ENCODE data around the gene ZNF280D. TPM values are rescaled to one million over a fixed set of nuclear protein-coding genes. Genes with fewer than 3 reads are reported as not detected.

ZNF280D gene
- polyA plus RNA-seq, 1 donor from 2014 or later, result 35.4 TPM

DNA sequence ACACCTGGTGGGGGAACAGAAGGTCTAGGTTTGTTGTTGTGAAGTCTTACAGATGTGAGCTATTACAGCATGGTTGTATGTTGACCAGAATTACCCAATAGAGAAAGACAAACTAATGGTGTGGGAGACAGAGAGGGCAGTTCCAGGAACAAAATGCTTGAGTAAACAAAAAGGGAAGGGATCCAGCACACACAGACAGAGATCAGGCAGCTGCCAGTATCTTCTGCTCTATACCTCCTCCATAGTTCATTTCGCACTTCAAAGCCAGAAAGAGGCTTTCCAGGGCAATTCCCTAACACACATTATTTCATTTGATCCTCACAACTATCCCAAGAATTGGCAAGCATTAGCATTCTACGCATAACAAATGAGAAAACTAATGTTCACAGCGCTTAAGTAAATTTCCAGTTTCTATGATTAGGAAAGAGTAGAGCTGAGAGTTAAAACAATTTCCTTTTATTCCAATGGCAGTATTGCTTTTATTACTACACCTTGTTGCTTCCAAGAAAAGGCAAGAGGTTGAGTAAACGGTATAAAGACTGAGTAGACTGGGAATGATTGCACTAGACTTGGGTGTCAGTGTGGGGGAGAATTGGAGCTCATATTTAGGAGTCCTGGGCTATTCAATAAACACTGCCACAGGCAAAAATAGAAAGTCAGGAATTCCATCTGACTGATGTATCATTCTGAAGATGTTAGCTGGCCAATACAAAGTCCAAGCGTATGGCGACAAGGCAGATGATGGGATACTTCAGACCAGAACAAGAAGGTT lies 39.7 kb upstream of the ZNF280D start:
- Histone ChIP-seq H4K20me1 (ENCODE audit: insufficient read depth) (no peaks in the 10 kb centered on the region), H2AFZ (ENCODE audit: low read depth, low read length) (no peak overlapping the region), H3K27ac (ENCODE audit: low read length) (no peak overlapping the region), H3K4me2 (ENCODE audit: low read length) (no peak overlapping the region), H3K9ac (ENCODE audit: low read length) (no peak overlapping the region), H3F3A (ENCODE audit: insufficient read depth, low read length, poor library complexity, severe bottlenecking) (no peaks in the 10 kb centered on the region), H3K9me3 (ENCODE audit: low read length) (no peaks in the 10 kb centered on the region), H3K9me2 (ENCODE audit: insufficient read depth, low read length) (no peaks in the 10 kb centered on the region), H3K79me2 (replicated peaks; ENCODE audit: insufficient read depth, low read length) (no peaks in the 10 kb centered on the region), H3K36me3 (ENCODE audit: insufficient read depth, low read length) (no peaks in the 10 kb centered on the region), H3K4me3 (ENCODE audit: low read length) (no peak overlapping the region), H3K27me3 (ENCODE audit: insufficient read depth, low read depth, low read length) (no peaks in the 10 kb centered on the region)
- TF ChIP-seq, protein P1, sequence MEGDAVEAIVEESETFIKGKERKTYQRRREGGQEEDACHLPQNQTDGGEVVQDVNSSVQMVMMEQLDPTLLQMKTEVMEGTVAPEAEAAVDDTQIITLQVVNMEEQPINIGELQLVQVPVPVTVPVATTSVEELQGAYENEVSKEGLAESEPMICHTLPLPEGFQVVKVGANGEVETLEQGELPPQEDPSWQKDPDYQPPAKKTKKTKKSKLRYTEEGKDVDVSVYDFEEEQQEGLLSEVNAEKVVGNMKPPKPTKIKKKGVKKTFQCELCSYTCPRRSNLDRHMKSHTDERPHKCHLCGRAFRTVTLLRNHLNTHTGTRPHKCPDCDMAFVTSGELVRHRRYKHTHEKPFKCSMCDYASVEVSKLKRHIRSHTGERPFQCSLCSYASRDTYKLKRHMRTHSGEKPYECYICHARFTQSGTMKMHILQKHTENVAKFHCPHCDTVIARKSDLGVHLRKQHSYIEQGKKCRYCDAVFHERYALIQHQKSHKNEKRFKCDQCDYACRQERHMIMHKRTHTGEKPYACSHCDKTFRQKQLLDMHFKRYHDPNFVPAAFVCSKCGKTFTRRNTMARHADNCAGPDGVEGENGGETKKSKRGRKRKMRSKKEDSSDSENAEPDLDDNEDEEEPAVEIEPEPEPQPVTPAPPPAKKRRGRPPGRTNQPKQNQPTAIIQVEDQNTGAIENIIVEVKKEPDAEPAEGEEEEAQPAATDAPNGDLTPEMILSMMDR (IDR thresholded peaks at IDR 0.05; ENCODE audit: poor library complexity, severe bottlenecking), result no peak
- TF ChIP-seq RAD21 (conservative IDR thresholded peaks at IDR 0.05) (no peak), SMC3 (conservative IDR thresholded peaks at IDR 0.05; ENCODE audit: poor library complexity) (no peak), TAF1 (IDR thresholded peaks at IDR 0.05; ENCODE audit: low read depth) (no peak), EZH2 (IDR thresholded peaks at IDR 0.05; ENCODE audit: borderline replicate concordance, insufficient read depth, low read length, poor library complexity, severe bottlenecking) (no peak), MXI1 (conservative IDR thresholded peaks at IDR 0.05; ENCODE audit: poor library complexity, severe bottlenecking) (no peak), EP300 (conservative IDR thresholded peaks at IDR 0.05; ENCODE audit: poor library complexity, severe bottlenecking) (no peak), POLR2AphosphoS5 (IDR thresholded peaks at IDR 0.05) (no peak)
- TF ChIP-seq, protein P2, sequence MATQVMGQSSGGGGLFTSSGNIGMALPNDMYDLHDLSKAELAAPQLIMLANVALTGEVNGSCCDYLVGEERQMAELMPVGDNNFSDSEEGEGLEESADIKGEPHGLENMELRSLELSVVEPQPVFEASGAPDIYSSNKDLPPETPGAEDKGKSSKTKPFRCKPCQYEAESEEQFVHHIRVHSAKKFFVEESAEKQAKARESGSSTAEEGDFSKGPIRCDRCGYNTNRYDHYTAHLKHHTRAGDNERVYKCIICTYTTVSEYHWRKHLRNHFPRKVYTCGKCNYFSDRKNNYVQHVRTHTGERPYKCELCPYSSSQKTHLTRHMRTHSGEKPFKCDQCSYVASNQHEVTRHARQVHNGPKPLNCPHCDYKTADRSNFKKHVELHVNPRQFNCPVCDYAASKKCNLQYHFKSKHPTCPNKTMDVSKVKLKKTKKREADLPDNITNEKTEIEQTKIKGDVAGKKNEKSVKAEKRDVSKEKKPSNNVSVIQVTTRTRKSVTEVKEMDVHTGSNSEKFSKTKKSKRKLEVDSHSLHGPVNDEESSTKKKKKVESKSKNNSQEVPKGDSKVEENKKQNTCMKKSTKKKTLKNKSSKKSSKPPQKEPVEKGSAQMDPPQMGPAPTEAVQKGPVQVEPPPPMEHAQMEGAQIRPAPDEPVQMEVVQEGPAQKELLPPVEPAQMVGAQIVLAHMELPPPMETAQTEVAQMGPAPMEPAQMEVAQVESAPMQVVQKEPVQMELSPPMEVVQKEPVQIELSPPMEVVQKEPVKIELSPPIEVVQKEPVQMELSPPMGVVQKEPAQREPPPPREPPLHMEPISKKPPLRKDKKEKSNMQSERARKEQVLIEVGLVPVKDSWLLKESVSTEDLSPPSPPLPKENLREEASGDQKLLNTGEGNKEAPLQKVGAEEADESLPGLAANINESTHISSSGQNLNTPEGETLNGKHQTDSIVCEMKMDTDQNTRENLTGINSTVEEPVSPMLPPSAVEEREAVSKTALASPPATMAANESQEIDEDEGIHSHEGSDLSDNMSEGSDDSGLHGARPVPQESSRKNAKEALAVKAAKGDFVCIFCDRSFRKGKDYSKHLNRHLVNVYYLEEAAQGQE (IDR thresholded peaks at IDR 0.05; ENCODE audit: borderline replicate concordance), result no peak

DNA sequence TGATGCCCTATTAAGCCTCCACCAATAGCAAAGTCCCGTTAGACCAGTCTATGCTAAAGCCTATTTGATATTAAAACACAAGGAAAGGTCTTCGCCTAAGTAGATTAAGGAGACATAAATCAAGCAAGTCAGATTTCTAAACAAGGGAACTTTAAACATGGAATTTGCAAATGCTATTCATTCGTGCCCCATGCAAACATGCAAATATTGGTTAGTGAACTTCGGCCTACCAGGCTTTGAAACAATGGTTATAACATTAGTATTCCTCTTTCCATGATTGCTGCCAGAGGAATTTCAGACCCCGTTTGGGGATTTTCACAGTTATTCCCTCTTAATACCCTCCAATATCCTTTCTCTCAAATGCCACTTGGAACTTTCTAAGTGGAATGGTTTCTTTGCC lies 36.9 kb upstream of the ZNF280D start:
- Histone ChIP-seq H3K9me3 (ENCODE audit: low read length) (no peaks in the 10 kb centered on the region), H3K36me3 (ENCODE audit: insufficient read depth, low read length) (no peaks in the 10 kb centered on the region), H2AFZ (ENCODE audit: low read depth, low read length) (no peak overlapping the region), H3K27ac (ENCODE audit: low read length) (no peak overlapping the region), H3K9ac (ENCODE audit: low read length) (no peak overlapping the region), H3K9me2 (ENCODE audit: insufficient read depth, low read length) (no peaks in the 10 kb centered on the region), H3K27me3 (ENCODE audit: insufficient read depth, low read depth, low read length) (no peaks in the 10 kb centered on the region), H3K4me3 (ENCODE audit: low read length) (no peak overlapping the region), H4K20me1 (ENCODE audit: insufficient read depth) (no peaks in the 10 kb centered on the region), H3K4me2 (ENCODE audit: low read length) (no peak overlapping the region), H3K79me2 (replicated peaks; ENCODE audit: insufficient read depth, low read length) (no peaks in the 10 kb centered on the region), H3F3A (ENCODE audit: insufficient read depth, low read length, poor library complexity, severe bottlenecking) (no peaks in the 10 kb centered on the region)
- TF ChIP-seq, protein P2 (IDR thresholded peaks at IDR 0.05; ENCODE audit: borderline replicate concordance), result no peak
- TF ChIP-seq POLR2AphosphoS5 (IDR thresholded peaks at IDR 0.05) (no peak), RAD21 (conservative IDR thresholded peaks at IDR 0.05) (no peak), SMC3 (conservative IDR thresholded peaks at IDR 0.05; ENCODE audit: poor library complexity) (no peak), TAF1 (IDR thresholded peaks at IDR 0.05; ENCODE audit: low read depth) (no peak), EP300 (conservative IDR thresholded peaks at IDR 0.05; ENCODE audit: poor library complexity, severe bottlenecking) (no peak), EZH2 (IDR thresholded peaks at IDR 0.05; ENCODE audit: borderline replicate concordance, insufficient read depth, low read length, poor library complexity, severe bottlenecking) (no peak), MXI1 (conservative IDR thresholded peaks at IDR 0.05; ENCODE audit: poor library complexity, severe bottlenecking) (no peak)
- TF ChIP-seq, protein P1 (IDR thresholded peaks at IDR 0.05; ENCODE audit: poor library complexity, severe bottlenecking), result no peak
